Peyer's patch (tissue), 4 donors: ENCODE results near the gene TMEM256. TPM values are rescaled to one million over a fixed set of nuclear protein-coding genes. Genes with fewer than 3 reads are reported as not detected.

Experiments
- DNase-seq, 3 donors: peaks; one replicate each; pipeline ENCODE4 v3.0.0-alpha.2; 2017 to 2019
- H3K27ac ChIP-seq, 4 donors: fragments of 200-600 bp; sonication (generic); one replicate each; pipeline ENCODE4 v1.5.1; 2016 to 2019
- H3K27me3 ChIP-seq, 2 donors: fragments of 200-600 bp; sonication (generic); one replicate each; pipeline ENCODE4 v1.5.1; 2019
- H3K36me3 ChIP-seq, 3 donors: fragments of 200-600 bp; sonication (generic); one replicate each; pipeline ENCODE4 v1.5.1; 2016 to 2019
- H3K4me1 ChIP-seq, 4 donors: fragments of 200-600 bp; sonication (generic); one replicate each; pipeline ENCODE4 v1.5.1; 2016 to 2019
- H3K4me3 ChIP-seq, 4 donors: fragments of 200-600 bp; sonication (generic); 1 replicate in 3 of 4; 2 replicates in 1 of 4; pipeline ENCODE4 v1.5.1; 2016 to 2019; ENCODE audit warnings: mild to moderate bottlenecking in 1 of 4
- H3K9me3 ChIP-seq, 4 donors: fragments of 200-600 bp; sonication (generic); one replicate each; pipeline ENCODE4 v1.5.1; 2016 to 2019; ENCODE audit warnings: mild to moderate bottlenecking in 1 of 4
- CTCF ChIP-seq, 6 experiments: fragments of 450-650 bp in 4 of 6; fragments of 200-600 bp in 2 of 6; sonication (generic) in 1 of 6; IDR thresholded peaks; one replicate each; pipeline ENCODE4 v1.5.1; 2017 to 2019; ENCODE audit warnings: antibody characterized with exemption in 6 of 6, mild to moderate bottlenecking in 3 of 6, moderate library complexity in 1 of 6
- POLR2A ChIP-seq, 2 donors: fragments of 450-650 bp; IDR thresholded peaks; one replicate each; pipeline ENCODE4 v1.5.1; 2017; ENCODE audit warnings: antibody characterized with exemption in 2 of 2, mild to moderate bottlenecking in 2 of 2, moderate library complexity in 2 of 2
- total RNA-seq, 4 donors: library from RNA; depleted of rRNA; stranded (reverse); fragments of >200 nt; gene quantifications; one replicate each; pipeline ENCODE4 v1.1.0, GENCODE V29; 2016

The TMEM256 gene
- total RNA-seq, 4 donors from 2014 or later, result 37.1 to 334 (median 126) TPM

- H3K36me3 ChIP-seq, result no peaks in the 10 kb centered on the region
- peak overlapping the region; percentile 49 to 76 (median 58) for H3K4me3 ChIP-seq
- peaks cover 8 to 48% (median 30%) of the 10 kb centered on the region in 4 donors for H3K4me1 ChIP-seq
- H3K27me3 ChIP-seq, result peaks cover 0 to 19% of the 10 kb centered on the region in 2 donors
- TF ChIP-seq CTCF (IDR thresholded peaks at IDR 0.05), result peak; percentile 57 to 99 (median 88)
- TF ChIP-seq POLR2A (IDR thresholded peaks at IDR 0.05), result peak; percentile 32 to 44
- DNase-seq, result peak; percentile 65 to 90 (median 89)
- no peaks in the 10 kb centered on the region for H3K9me3 ChIP-seq
- peak overlapping the region; percentile 78 to 88 (median 82) for H3K27ac ChIP-seq
Measured at GRCh38 chr17:7436556-7437368, 32.9 kb upstream of the TMEM256 start.

- H3K9me3 ChIP-seq, result no peaks in the 10 kb centered on the region
- peak overlapping the region; percentile 78 to 88 (median 82) for H3K27ac ChIP-seq
- peaks cover 0 to 19% of the 10 kb centered on the region in 2 donors for H3K27me3 ChIP-seq
- H3K4me1 ChIP-seq, result peaks cover 8 to 47% (median 30%) of the 10 kb centered on the region in 4 donors
- H3K36me3 ChIP-seq, result no peaks in the 10 kb centered on the region
- peak; percentile 60 to 81 (median 77) for DNase-seq
- TF ChIP-seq CTCF (IDR thresholded peaks at IDR 0.05), result peak; percentile 9 to 51 (median 25)
- no peak for TF ChIP-seq POLR2A (IDR thresholded peaks at IDR 0.05)
- H3K4me3 ChIP-seq, result peak overlapping the region; percentile 49 to 76 (median 58)
Measured at GRCh38 chr17:7435676-7436555, 32.0 kb upstream of the TMEM256 start.

GRCh38 chr17:7432296-7432695 is 28.4 kb upstream of the TMEM256 start:
- Histone ChIP-seq H3K27ac (no peak overlapping the region), H3K4me1 (peaks cover under 1 to 17% (median 10%) of the 10 kb centered on the region in 4 donors), H3K27me3 (no peaks in the 10 kb centered on the region), H3K9me3 (no peaks in the 10 kb centered on the region), H3K36me3 (no peaks in the 10 kb centered on the region), H3K4me3 (no peak overlapping the region)
- TF ChIP-seq POLR2A (IDR thresholded peaks at IDR 0.05) (no peak), CTCF (IDR thresholded peaks at IDR 0.05) (no peak)
- DNase-seq, result no peak

- H3K27me3 ChIP-seq, result no peaks in the 10 kb centered on the region
Measured at GRCh38 chr17:7431231-7431630, 27.3 kb upstream of the TMEM256 start.

More at GRCh38 chr17:7431231-7431630, 27.3 kb upstream of the TMEM256 start:
- peaks cover 0 to 6% (median 2%) of the 10 kb centered on the region in 4 donors for H3K4me1 ChIP-seq
- H3K9me3 ChIP-seq, result no peaks in the 10 kb centered on the region
- no peak for DNase-seq
- H3K4me3 ChIP-seq, result no peak overlapping the region
- no peaks in the 10 kb centered on the region for H3K36me3 ChIP-seq
- TF ChIP-seq POLR2A (IDR thresholded peaks at IDR 0.05) (no peak), CTCF (IDR thresholded peaks at IDR 0.05) (no peak)
- H3K27ac ChIP-seq, result no peak overlapping the region
